Ectodermal cell (in vitro differentiated cells): ENCODE data around the gene EP300.

Source experiments
- H3K27ac ChIP-seq: 2 replicates; pipeline ENCODE4 v1.7.0; 2013; ENCODE audit warnings: mild to moderate bottlenecking, low read depth, low read length; ENCODE audit not compliant: insufficient read depth, poor library complexity, severe bottlenecking
- H3K27me3 ChIP-seq: 2 replicates; pipeline ENCODE4 v1.7.0; 2013; ENCODE audit warnings: mild to moderate bottlenecking, low read length; ENCODE audit not compliant: insufficient read depth, control insufficient read depth, poor library complexity, severe bottlenecking
- H3K36me3 ChIP-seq: one replicate; pipeline ENCODE4 v1.7.0; 2013; ENCODE audit warnings: low read length; ENCODE audit not compliant: control insufficient read depth, insufficient read depth
- H3K4me1 ChIP-seq: one replicate; pipeline ENCODE4 v1.7.0; 2013; ENCODE audit warnings: low read length; ENCODE audit not compliant: control insufficient read depth, insufficient read depth
- H3K4me3 ChIP-seq: 2 replicates; pipeline ENCODE4 v1.7.0; 2013; ENCODE audit warnings: low read depth, low read length, control low read depth; ENCODE audit not compliant: insufficient read depth
- H3K9me3 ChIP-seq: 2 replicates; pipeline ENCODE4 v1.7.0; 2013; ENCODE audit warnings: mild to moderate bottlenecking, low read length, moderate library complexity; ENCODE audit not compliant: control insufficient read depth
- WGBS, 2 experiments: methylation state at CpG; one replicate each; pipeline ENCODE4 v1.1.7; 2013; ENCODE audit warnings: missing lambda C conversion rate in 2 of 2; 5-methylcytosine and 5-hydroxymethylcytosine counted together

The EP300 gene

GRCh38 chr22:41223535-41223934 lies 131.1 kb downstream of the EP300 start:
- Histone ChIP-seq H3K4me3 (no peak overlapping the region), H3K4me1 (no peaks in the 10 kb centered on the region), H3K9me3 (no peaks in the 10 kb centered on the region), H3K27ac (no peak overlapping the region), H3K36me3 (peaks cover 10% of the 10 kb centered on the region), H3K27me3 (no peaks in the 10 kb centered on the region)
- 95 to 97% methylated on average over 7 of the region's 7 CpGs for WGBS, 2 experiments

GRCh38 chr22:41226723-41227655 lies 134.6 kb downstream of the EP300 start:
- H3K36me3 ChIP-seq = peaks cover 5% of the 10 kb centered on the region
- H3K4me1 ChIP-seq = no peaks in the 10 kb centered on the region
- 94% methylated on average over 26 of the region's 26 CpGs for WGBS, 2 experiments
- no peaks in the 10 kb centered on the region for H3K9me3 ChIP-seq
- no peak overlapping the region for H3K4me3 ChIP-seq
- H3K27ac ChIP-seq = no peak overlapping the region
- H3K27me3 ChIP-seq = no peaks in the 10 kb centered on the region

GRCh38 chr22:41229215-41229614 lies 136.8 kb downstream of the EP300 start:
- 94 to 96% methylated on average over 6 of the region's 6 CpGs for WGBS, 2 experiments
- no peak overlapping the region for H3K27ac ChIP-seq
- peaks cover 5% of the 10 kb centered on the region for H3K36me3 ChIP-seq
- H3K4me1 ChIP-seq = no peaks in the 10 kb centered on the region
- H3K9me3 ChIP-seq = no peaks in the 10 kb centered on the region
- no peak overlapping the region for H3K4me3 ChIP-seq
- no peaks in the 10 kb centered on the region for H3K27me3 ChIP-seq
